HG03457 (cell line): ENCODE measurements around the gene SCYGR1.
"Not testable (repeated sequence)": the region's sequence is repeated elsewhere in the genome, so short reads cannot be mapped to it uniquely, and the experiment has no call there.

Experiments
- ATAC-seq: cut with Tn5 transposase; IDR thresholded peaks from one replicate; pipeline ENCODE4 v1.9.1; 2021; ENCODE audit warnings: moderate number of reproducible peaks; ENCODE audit not compliant: unreplicated experiment

The SCYGR1 gene

DNA sequence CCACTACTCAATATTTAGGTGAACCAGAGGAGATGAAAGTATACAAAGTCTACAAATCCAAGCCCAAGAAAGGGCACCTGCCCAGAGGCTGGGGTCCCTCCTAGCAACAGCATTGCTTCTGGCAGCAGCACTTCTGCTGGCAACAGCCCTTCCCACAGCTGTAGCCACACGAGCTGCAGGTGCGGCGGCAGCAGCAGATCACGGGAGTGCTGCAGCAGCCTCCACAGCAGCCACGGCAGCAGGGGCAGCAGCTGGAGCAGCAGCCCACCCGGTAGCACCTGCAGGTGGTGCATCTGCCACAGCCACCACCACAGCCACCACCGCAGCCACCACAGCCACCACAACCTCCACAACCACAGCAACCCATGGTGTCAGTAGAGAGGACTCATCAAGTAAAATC is at the start of gene SCYGR1:
Gene SCYGR1 (minus strand): TSS at position 367 of the 400 bp plus-strand sequence. CDS start 0 bp downstream, at position 367.
- not testable (repeated sequence) for ATAC-seq

DNA sequence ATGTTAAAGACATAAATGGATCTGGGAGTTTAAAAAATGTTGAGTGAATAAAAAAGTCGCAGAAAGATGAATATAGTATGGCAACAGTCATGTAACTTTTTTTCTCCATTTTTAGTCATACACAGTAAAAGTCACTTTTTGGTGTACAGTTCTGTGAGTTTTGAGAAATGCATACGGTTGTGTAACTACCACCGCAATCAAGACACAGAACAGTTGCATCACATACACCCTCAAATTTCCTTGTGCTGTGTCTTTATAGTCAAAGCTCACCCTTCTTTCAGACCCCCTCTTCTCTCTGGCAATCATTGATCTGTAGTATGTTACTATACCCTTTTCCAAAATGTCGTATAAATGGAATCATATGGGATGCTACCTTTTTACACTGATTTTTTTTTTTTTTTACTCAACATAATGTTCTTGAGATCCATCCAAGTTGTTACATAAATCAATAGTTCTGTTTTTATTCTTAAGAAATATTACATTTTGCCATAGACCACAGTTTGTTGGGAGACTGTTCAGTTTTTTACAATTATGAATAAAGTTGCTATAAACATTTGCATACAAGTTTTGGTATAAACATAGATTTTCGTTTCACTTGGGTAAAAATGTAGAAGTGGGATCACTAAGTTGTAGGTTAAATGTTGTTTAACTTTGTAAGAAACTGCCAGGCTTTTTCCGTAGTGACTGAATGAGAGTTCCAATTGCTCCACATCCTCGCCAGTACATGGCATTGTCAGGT is 48.9 kb upstream of the SCYGR1 start:
- no peak for ATAC-seq

GRCh38 chr2:227433171-227433570 is 45.4 kb upstream of the SCYGR1 start:
- ATAC-seq = no peak

DNA sequence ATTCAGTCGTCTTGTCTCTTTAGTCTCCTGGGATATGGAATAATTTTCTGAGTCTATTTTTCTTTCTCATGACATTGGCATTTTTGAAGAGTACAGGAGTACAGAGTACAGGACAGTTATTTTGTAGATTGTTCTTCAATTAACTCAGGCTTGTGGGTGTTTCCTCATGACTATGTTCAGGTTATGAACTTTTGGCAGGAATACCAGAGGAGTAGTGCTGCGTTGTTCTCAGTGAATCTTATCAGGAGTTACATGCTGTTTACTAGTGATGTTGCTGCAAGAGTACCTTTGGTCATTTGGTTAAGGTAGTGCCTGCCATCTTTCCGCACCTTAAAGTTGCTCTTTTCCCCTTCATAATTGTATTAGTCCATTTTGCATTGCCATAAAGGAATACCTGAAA is 42.9 kb upstream of the SCYGR1 start:
- ATAC-seq = no peak

DNA sequence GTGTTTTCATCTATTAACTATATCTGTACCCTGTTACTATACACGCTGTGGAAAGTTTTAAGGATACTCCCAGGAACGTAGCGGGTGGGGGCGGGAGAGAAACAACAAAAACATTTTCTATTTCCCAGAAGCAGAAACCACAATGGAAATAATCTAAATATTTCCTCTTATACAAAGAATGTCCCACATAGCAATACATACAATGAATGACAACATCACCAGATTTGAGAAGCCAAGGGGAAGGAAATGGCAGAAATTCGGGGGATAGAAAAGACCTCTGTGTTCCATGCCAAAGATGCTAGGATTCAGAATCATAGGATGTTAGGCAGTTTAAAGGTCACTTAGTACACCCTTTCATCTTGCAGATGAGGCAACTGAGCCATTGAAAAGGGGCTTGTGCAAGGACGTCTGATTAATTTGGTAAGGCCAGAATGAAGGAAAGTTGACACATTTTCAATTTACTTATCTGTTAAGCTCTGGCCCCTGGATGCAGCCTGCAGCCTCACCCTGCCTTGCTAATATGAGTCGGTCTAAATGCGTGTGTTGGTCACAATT is 41.1 kb upstream of the SCYGR1 start:
- no peak for ATAC-seq

GRCh38 chr2:227423656-227424499 is 36.1 kb upstream of the SCYGR1 start:
- no peak for ATAC-seq

- ATAC-seq = no peak
Measured at GRCh38 chr2:227420087-227421052, 32.6 kb upstream of the SCYGR1 start.

GRCh38 chr2:227416701-227417100 is 29.0 kb upstream of the SCYGR1 start:
- ATAC-seq = no peak

GRCh38 chr2:227415538-227416424 is 28.0 kb upstream of the SCYGR1 start:
- ATAC-seq = peak; percentile 39

DNA sequence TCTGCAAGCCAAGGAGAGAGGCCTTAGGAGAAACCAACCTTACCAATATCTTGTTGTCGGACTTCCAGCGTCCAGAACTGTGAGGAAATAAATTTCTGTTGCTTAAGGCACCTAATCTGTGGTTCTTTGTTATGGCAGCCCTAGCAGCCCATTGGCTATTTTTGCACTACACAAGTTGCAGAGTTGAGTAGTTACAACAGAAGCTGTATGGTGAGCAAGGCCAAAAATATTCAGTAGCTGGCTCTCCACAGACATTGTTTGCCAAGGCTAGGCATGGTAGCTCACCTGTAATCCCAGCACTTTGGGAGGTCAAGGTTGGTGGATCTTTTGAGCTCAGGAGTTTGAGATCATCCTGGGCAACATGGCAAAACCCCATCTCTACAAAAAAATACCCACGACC is 27.1 kb upstream of the SCYGR1 start:
- no peak for ATAC-seq

GRCh38 chr2:227413371-227413770 is 25.6 kb upstream of the SCYGR1 start:
- ATAC-seq = no peak

GRCh38 chr2:227412877-227413276 is 25.1 kb upstream of the SCYGR1 start:
- no peak for ATAC-seq

DNA sequence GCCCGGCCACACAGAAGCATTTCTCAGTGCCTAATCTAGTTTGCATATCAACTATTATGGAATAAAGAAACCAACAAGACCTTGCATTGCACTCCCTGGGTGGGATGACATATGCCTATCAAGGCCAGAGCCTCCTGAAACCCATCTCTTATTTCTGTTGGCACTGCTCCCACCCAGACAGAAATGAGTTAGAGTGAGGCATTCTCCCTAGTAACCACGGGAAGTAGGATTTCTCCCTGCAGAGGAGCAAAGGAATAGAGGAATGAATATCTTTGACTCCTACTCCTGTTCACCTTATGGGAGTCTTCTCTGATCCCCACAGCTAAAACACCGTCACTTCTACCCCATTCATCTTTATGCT is 24.2 kb upstream of the SCYGR1 start:
- ATAC-seq = no peak

DNA sequence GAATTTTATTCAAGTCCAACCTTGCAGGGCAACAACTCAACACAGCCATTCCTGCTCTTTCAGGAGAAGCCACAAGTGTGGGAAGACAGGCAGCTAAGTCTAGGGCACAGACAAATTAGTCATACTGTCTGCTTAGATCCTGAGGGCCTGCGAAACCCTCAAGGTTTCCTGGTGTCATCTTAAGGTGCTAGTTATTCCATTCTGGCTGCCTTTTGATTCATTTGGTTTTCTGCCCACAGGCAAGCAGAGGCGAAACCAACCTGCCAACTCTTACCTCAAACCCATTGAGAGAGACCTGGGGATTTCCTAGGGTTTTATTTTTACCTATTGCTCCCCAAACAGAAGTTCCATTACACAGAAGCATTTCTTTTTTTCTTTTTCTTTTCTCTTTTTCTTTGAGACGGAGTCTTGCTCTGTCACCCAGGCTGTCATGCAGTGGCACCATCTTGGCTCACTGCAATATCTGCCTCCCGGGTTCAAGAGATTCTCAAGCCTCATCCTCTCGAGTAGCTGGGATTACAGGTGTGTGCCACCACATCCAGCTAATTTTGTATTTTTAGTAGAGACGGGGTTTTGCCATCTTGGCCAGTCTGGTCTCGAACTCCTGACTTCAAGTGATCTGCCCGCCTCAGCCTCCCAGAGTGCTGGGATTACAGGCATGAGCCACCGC is 23.7 kb upstream of the SCYGR1 start:
- ATAC-seq = peak; percentile 84

GRCh38 chr2:227410191-227410590 is 22.4 kb upstream of the SCYGR1 start:
- no peak for ATAC-seq

GRCh38 chr2:227407591-227408151 is 19.9 kb upstream of the SCYGR1 start:
- no peak for ATAC-seq

DNA sequence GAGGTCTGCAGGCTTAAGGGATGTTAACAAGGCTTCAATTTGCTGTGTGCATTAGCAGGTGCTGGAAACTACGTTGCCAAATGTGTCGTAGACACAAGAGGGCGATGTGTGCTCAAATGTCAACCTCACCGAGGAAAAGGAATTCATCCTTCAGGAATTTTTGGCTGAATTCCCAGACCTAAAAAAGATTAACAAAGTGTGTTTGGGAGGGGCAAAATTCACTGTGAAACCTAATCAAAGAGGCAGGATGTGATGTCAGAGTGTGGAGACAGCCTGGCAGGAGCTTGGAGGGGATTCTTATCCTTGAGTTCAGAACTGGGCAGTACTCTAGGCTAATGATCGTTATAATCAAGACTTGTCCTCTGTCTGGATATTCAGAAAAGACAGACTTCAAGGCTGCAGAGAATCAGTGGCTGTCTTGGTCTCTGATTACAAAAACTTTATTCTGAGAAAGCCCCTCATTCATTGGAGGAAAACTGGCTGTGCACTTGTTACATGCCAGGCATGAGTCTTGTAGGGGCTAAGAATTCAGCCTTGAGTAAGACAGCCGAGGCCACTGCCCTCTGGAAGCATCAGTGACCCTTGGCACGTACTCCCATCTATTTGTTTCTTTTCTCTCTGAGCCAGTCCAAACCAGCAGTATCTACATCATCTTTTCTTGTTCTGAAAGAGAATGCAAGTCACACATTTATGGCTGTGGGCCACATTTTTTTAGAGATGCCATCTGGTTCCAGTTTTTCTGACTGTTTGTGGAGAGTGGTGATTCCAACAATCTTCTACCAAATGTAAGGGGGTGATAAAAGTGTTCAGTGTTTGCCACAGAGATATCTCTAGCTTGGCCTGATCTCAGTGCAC is 18.7 kb upstream of the SCYGR1 start:
- ATAC-seq = no peak
